Measurements from ENCODE around the gene SPTSSA.
"Not testable (repeated sequence)": the region's sequence is repeated elsewhere in the genome, so short reads cannot be mapped to it uniquely, and the experiment has no call there.

Gene SPTSSA

GRCh38 chr14:34462132-34462893 is at the start of gene SPTSSA:
Gene SPTSSA (minus strand): TSS chr14:34462240. CDS start chr14:34462207, 33 bp downstream.
- DNase-seq (ENCODE audit: low read depth, low spot score), result peak; percentile 74

GRCh38 chr14:34507884-34508283 is 45.8 kb upstream of the SPTSSA start:
- DNase-seq (ENCODE audit: low read depth, low spot score), result no peak

- DNase-seq (ENCODE audit: low read depth, low spot score), result no peak
Observed at GRCh38 chr14:34507459-34507858, 45.4 kb upstream of the SPTSSA start.

- DNase-seq (ENCODE audit: low read depth, low spot score), result not testable (repeated sequence)
Observed at GRCh38 chr14:34505124-34505491, 43.1 kb upstream of the SPTSSA start.

GRCh38 chr14:34504027-34504426 is 42.0 kb upstream of the SPTSSA start:
- DNase-seq (ENCODE audit: low read depth, low spot score), result not testable (repeated sequence)

GRCh38 chr14:34502545-34503225 is 40.6 kb upstream of the SPTSSA start:
- peak; percentile 52 for DNase-seq (ENCODE audit: low read depth, low spot score)

- DNase-seq (ENCODE audit: low read depth, low spot score), result no peak
Observed at GRCh38 chr14:34502001-34502400, 40.0 kb upstream of the SPTSSA start.

- DNase-seq (ENCODE audit: low read depth, low spot score), result no peak
Observed at GRCh38 chr14:34501004-34501580, 39.1 kb upstream of the SPTSSA start.

- no peak for DNase-seq (ENCODE audit: low read depth, low spot score)
Observed at GRCh38 chr14:34498684-34499412, 36.8 kb upstream of the SPTSSA start.

- peak; percentile 97 for DNase-seq (ENCODE audit: low read depth, low spot score)
Observed at GRCh38 chr14:34496679-34497513, 34.9 kb upstream of the SPTSSA start.

- no peak for DNase-seq (ENCODE audit: low read depth, low spot score)
Observed at GRCh38 chr14:34496007-34496678, 34.1 kb upstream of the SPTSSA start.

GRCh38 chr14:34489324-34489723 is 27.3 kb upstream of the SPTSSA start:
- DNase-seq (ENCODE audit: low read depth, low spot score), result no peak

- no peak for DNase-seq (ENCODE audit: low read depth, low spot score)
Observed at GRCh38 chr14:34488528-34488927, 26.5 kb upstream of the SPTSSA start.

GRCh38 chr14:34484726-34485125 is 22.7 kb upstream of the SPTSSA start:
- no peak for DNase-seq (ENCODE audit: low read depth, low spot score)

- no peak for DNase-seq (ENCODE audit: low read depth, low spot score)
Observed at GRCh38 chr14:34482463-34482862, 20.4 kb upstream of the SPTSSA start.

GRCh38 chr14:34479694-34480093 is 17.7 kb upstream of the SPTSSA start:
- no peak for DNase-seq (ENCODE audit: low read depth, low spot score)

- no peak for DNase-seq (ENCODE audit: low read depth, low spot score)
Observed at GRCh38 chr14:34478261-34478660, 16.2 kb upstream of the SPTSSA start.

GRCh38 chr14:34476036-34476435 is 14.0 kb upstream of the SPTSSA start:
- DNase-seq (ENCODE audit: low read depth, low spot score), result not testable (repeated sequence)

GRCh38 chr14:34475163-34475562 is 13.1 kb upstream of the SPTSSA start:
- DNase-seq (ENCODE audit: low read depth, low spot score), result no peak

- DNase-seq (ENCODE audit: low read depth, low spot score), result no peak
Observed at GRCh38 chr14:34474187-34474679, 12.2 kb upstream of the SPTSSA start.

All from smooth muscle cell of the brain vasculature (primary cell).